AG10803 (cell line): ENCODE results near the gene ETS1.

Experiments
- DNase-seq: peaks from one replicate; pipeline ENCODE4 v3.0.0; 2010; ENCODE audit warnings: low read depth
- H3K4me3 ChIP-seq: 2 replicates; pipeline ENCODE4 v1.5.1; 2011; ENCODE audit warnings: mild to moderate bottlenecking, low read length, control low read depth
- TF ChIP-seq, protein P1 (sequence below): conservative IDR thresholded peaks from 2 replicates; pipeline ENCODE4 v1.5.1; 2011; ENCODE audit warnings: mild to moderate bottlenecking, low read length, control low read depth, inconsistent platforms

ETS1 gene

DNA sequence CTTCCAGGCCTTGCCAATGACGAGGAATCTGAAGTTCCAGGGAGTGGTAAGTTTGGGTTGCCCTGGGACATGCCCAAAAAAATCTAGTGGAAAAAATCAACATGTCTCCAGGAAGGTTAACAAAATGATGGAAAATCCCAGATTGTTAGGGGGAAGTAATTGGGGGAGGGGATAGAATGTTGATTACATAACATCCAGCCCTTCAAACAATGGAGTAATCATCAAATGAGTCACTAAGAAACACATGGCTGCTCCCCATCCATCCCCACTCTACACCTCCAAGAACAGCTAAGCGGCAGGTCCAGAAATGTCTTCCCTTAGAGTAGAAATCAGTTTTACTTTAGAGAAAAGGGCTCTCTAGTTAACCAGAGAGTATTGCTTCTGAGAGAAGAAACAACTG, 94.9 kb downstream of the ETS1 start:
- TF ChIP-seq, protein P1, sequence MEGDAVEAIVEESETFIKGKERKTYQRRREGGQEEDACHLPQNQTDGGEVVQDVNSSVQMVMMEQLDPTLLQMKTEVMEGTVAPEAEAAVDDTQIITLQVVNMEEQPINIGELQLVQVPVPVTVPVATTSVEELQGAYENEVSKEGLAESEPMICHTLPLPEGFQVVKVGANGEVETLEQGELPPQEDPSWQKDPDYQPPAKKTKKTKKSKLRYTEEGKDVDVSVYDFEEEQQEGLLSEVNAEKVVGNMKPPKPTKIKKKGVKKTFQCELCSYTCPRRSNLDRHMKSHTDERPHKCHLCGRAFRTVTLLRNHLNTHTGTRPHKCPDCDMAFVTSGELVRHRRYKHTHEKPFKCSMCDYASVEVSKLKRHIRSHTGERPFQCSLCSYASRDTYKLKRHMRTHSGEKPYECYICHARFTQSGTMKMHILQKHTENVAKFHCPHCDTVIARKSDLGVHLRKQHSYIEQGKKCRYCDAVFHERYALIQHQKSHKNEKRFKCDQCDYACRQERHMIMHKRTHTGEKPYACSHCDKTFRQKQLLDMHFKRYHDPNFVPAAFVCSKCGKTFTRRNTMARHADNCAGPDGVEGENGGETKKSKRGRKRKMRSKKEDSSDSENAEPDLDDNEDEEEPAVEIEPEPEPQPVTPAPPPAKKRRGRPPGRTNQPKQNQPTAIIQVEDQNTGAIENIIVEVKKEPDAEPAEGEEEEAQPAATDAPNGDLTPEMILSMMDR, result no peak
- peak; percentile 76 for DNase-seq
- H3K4me3 ChIP-seq, result no peak overlapping the region

DNA sequence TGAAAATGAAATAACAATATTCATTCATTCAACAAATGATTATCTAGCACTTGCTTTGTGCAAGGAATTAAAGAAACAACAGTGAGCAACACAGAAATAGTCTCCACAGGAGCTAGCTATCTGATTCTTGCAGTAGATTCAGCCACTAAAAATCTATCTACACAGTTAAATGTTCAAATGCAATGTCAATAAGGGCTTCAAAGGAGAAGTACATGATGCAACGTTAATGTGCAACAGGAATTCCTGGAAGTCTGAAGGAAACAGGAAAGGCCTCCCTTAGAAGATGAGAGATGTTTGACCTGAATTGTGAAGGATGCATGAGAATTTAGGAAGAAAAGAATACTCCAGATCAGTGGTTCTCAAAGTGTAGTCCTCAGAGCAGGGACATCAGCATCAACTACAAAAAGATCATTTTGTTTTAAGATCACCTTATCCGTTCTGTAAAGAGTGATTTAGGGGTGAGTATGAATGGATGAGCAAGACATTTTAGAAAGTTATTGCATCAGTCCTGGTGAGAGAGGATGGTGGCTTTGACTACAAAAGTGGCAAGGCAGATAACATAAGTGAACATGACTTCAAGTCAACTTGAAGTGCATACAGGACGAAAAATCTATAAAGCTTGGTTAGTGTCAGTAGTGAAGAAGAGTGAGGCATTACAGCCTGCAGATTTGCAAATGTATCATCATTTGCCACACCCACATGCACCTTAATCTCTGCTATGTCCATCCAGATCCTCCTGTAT, 96.0 kb downstream of the ETS1 start:
- DNase-seq, result no peak
- no peak overlapping the region for H3K4me3 ChIP-seq
- TF ChIP-seq, protein P1, result no peak

DNA sequence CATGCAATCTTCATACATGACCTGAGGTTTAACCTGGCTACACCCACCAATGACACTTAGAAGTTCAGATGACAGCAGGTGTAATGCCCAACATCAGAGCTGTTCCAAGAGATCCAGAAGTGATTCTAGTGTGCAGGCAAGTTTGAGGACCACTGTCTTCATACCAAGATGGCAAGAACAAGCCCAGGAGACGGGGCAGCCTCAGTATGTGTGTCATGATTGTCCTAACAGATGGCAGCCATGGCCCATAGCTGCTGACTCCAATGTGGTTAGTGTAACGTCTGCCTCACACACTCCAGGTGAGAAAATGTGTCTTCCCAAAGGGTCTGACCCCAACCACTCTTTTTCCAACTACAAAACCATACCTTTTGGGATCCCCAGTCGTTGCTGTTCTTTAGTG, 97.3 kb downstream of the ETS1 start:
- H3K4me3 ChIP-seq, result no peak overlapping the region
- DNase-seq, result no peak
- TF ChIP-seq, protein P1, result no peak

DNA sequence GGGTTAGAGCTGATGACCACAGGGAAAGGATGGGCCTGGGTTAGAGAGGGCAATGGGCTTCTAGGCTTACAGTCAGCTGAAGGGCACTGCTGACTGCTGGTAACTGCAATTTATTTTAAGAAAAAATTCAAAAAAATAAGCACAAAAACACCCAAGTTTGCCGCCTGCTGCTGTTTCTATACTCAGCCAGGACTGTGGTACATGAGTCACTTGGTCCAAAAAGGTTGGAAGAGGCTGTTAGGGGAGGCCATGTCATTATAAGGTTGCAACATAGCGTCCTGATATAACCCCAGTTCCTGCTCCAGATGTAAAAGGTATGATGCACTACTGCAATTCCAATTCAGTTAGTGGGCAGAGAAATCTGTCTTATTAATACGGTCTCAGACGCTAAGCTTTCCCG, 98.9 kb downstream of the ETS1 start:
- DNase-seq, result peak; percentile 98
- H3K4me3 ChIP-seq, result no peak overlapping the region
- TF ChIP-seq, protein P1, result no peak

DNA sequence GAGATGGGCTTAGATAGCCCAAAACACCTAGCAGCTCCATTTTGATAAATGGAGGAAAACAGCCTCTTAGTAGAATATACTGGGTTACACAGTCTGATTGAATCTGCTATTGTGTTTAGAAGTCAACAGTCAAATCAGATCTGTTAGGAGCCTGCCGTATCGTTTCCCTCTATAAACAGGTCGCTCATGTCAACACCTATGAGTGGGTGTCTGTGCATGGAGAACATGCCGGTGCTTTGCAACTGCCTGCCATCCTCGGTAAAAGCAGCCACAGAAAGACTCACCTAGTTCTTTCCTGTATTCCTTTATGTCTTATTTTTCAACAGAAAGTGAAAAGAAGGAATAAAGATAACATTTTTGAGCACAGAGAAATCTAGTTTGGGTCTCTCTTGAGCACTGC, 99.4 kb downstream of the ETS1 start:
- H3K4me3 ChIP-seq, result no peak overlapping the region
- no peak for DNase-seq
- TF ChIP-seq, protein P1, result no peak

DNA sequence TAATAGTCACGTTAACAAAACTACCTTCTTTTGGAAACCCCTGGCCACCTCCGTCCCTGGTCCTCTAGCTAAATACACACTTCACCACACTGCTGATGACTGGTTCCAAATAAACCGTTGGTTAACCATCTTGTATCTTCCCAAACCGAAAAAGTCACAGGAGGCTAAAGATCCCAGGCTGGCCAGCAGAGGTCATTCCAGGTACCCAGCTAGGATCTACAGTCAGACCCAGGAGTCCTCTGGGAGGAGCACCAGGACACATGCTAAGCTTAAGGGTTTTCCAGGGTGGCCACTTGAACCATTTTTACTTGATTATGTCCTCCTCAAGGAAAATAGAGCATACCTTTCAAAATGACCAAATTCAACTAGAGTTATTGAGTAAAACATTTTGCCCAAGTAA, 103.2 kb downstream of the ETS1 start:
- TF ChIP-seq, protein P1, result no peak
- H3K4me3 ChIP-seq, result no peak overlapping the region
- DNase-seq, result no peak

DNA sequence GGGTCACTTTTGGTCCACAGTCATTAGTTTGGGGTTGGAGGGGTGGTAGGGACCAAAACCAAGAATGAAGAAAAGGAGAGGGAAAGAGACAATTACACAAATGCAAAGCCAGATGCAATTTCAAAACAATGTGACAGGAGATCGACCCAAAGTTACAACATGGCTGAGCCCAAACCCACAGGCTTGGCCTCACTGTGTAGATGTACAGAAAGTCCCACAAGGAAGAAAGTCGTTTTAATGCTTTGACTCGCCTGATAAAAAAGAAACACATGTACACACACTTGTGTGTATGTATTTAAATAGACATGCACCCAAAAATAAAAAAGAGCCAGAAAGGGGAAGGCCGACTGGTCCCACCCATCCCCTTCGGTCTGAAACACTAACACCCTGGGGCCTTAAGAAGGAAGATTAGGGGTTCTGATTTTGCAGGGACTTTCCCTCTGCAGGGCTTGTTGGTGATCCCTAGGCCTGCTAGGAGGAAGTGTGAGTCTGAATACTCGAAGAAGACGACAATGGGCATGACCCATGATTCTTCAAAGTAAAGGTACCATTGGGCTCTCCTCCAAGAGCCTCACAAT, 104.1 kb downstream of the ETS1 start:
- H3K4me3 ChIP-seq, result no peak overlapping the region
- TF ChIP-seq, protein P1, result no peak
- no peak for DNase-seq
